Activated CD8-positive, alpha-beta memory T cell treated with anti-CD3 and anti-CD28 coated beads, Interleukin-2, amount 10 ng/mL, durations not matched to agents 7 days and 5 days (primary cell): ENCODE results near the gene MARK3. TPM values are rescaled to one million over a fixed set of nuclear protein-coding genes. Genes with fewer than 3 reads are reported as not detected.

ENCODE experiments used
- ATAC-seq: fragments of 150-1000 bp; cut with Tn5 transposase; one replicate; pipeline ENCODE4 v1.10.0; 2021; ENCODE audit warnings: moderate library complexity
- CTCF ChIA-PET: fragments of 350-600 bp; sonication (Branson Sonifier 250); formaldehyde crosslinking; loops from one replicate; lab custom pipeline; 2021; ENCODE audit warnings: antibody characterized with exemption; lab: Charles Lee
- DNase-seq: peaks from one replicate; pipeline ENCODE4 v3.0.0-alpha.2; 2020
- H3K27ac Mint-ChIP-seq: one replicate; pipeline ENCODE4 v1.8.0; 2021; ENCODE audit warnings: mild to moderate bottlenecking, mixed read lengths
- H3K27me3 Mint-ChIP-seq: one replicate; pipeline ENCODE4 v1.8.0; 2021; ENCODE audit warnings: mixed read lengths
- H3K36me3 Mint-ChIP-seq: one replicate; pipeline ENCODE4 v1.8.0; 2021; ENCODE audit warnings: mild to moderate bottlenecking, mixed read lengths
- H3K4me1 Mint-ChIP-seq: one replicate; pipeline ENCODE4 v1.8.0; 2021; ENCODE audit warnings: mixed read lengths
- H3K4me3 Mint-ChIP-seq: one replicate; pipeline ENCODE4 v1.8.0; 2021; ENCODE audit warnings: mild to moderate bottlenecking, moderate library complexity, mixed read lengths
- H3K9me3 Mint-ChIP-seq: one replicate; pipeline ENCODE4 v1.8.0; 2022; ENCODE audit warnings: low read depth, mixed read lengths
- total RNA-seq, 2 experiments: library from RNA; stranded (reverse); gene quantifications; one replicate each; pipeline ENCODE4 v1.2.3, GENCODE V29; 2021

MARK3 gene
- total RNA-seq, 2 experiments from 2014 or later: 79.9 to 88.5 TPM

GRCh38 chr14:103392106-103392505, 6.9 kb downstream of the MARK3 start:
- ATAC-seq: no peak
- Mint-ChIP-seq H3K27me3 (no peaks in the 10 kb centered on the region), H3K9me3 (no peaks in the 10 kb centered on the region), H3K36me3 (peaks cover 4% of the 10 kb centered on the region), H3K4me1 (peaks cover 64% of the 10 kb centered on the region), H3K27ac (no peak overlapping the region), H3K4me3 (no peak overlapping the region)
- CTCF ChIA-PET: interaction anchor here (0.9 to 5.3 kb wide), 8 partner anchors 13 to 867 kb away, joined by 3 to 68 read pairs (median 4); no protein-coding TSS in a partner anchor
- no peak for DNase-seq

GRCh38 chr14:103392572-103392971, 7.4 kb downstream of the MARK3 start:
- CTCF ChIA-PET: interaction anchor here (0.9 to 5.3 kb wide), 7 partner anchors 7 to 868 kb away, joined by 3 to 68 read pairs (median 4); partner anchors contain the start of gene MARK3
- Mint-ChIP-seq H3K9me3 (no peaks in the 10 kb centered on the region), H3K27ac (no peak overlapping the region), H3K4me1 (peaks cover 61% of the 10 kb centered on the region), H3K36me3 (peaks cover 4% of the 10 kb centered on the region), H3K4me3 (no peak overlapping the region), H3K27me3 (no peaks in the 10 kb centered on the region)
- DNase-seq (no peak), ATAC-seq (no peak)

DNA sequence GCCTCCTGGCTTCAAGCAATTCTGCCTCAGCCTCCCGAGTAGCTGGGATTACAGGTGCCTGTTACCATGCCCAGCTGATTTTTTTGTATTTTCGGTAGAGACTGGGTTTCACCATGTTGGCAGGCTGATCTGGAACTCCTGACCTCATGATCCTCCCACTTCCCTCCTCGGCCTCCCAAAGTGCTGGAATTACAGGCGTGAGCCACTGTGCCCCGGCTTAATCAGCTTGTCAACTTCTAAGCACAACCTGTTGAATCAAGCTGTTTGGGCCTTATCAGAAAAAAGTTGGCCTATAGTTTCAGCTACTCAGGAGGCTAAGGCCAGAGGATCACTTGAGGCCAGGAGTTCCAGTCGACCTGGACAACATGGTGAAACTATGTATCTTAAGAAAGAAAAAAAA, 7.9 kb downstream of the MARK3 start:
- ATAC-seq (no peak), DNase-seq (no peak)
- Mint-ChIP-seq H3K4me1 (peaks cover 61% of the 10 kb centered on the region), H3K36me3 (peaks cover 5% of the 10 kb centered on the region), H3K4me3 (no peak overlapping the region), H3K9me3 (no peaks in the 10 kb centered on the region), H3K27me3 (no peaks in the 10 kb centered on the region), H3K27ac (no peak overlapping the region)
- CTCF ChIA-PET: interaction anchor here (0.7 to 5.3 kb wide), 6 partner anchors 8 to 868 kb away, joined by 3 to 68 read pairs (median 4); partner anchors contain the start of gene MARK3

DNA sequence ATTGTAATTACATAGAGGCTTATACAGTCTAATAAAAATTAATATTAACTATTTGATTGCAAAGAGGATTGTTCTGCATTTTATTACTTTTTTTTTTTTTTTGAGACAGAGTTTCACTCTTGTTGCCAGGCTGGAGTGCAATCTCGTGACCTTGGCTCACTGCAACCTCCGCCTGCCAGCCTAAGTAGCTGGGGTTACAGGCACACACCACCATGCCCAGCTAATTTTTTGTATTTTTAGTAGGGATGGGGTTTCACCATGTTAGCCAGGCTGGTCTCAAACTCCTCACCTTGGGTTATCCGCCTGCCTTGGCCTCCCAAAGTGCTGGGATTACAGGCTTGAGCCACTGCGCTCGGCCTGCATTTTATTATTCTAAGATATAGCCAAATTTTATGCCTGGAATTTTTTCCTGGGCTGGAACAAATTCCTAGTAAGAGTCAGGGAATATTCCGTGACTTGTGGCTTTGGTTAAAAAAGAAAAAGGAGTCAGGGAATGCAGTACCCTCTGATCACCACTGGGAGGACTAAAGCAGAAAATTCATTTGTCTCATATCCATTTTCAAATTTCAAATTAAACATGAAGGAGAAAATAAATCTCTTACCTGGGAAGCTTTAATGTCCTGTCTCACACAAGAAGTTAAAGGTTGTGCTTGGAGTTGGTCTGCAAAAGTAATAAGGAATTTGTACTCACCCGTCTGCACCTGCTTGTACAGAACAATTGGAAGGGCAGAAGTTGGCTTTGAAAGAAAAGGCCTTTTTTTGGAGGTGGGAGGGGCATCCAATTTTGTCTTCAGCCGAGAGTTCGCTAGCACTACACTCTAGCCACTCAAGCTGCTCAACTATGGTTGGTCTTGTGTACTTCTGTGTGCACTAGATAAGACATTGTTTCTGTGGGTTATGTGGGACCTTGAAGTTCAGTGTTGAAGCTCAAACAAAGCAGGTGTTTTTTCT, 8.7 kb downstream of the MARK3 start:
- peaks cover 59% of the 10 kb centered on the region for H3K4me1 Mint-ChIP-seq
- no peaks in the 10 kb centered on the region for H3K27me3 Mint-ChIP-seq
- ATAC-seq (no peak), DNase-seq (no peak)
- H3K27ac Mint-ChIP-seq: no peak overlapping the region
- no peaks in the 10 kb centered on the region for H3K9me3 Mint-ChIP-seq
- H3K4me3 Mint-ChIP-seq: no peak overlapping the region
- H3K36me3 Mint-ChIP-seq: peaks cover 7% of the 10 kb centered on the region
- CTCF ChIA-PET: interaction anchor here (0.7 to 5.3 kb wide), 11 partner anchors 9 to 869 kb away, joined by 3 to 68 read pairs (median 4); partner anchors contain the start of gene MARK3

DNA sequence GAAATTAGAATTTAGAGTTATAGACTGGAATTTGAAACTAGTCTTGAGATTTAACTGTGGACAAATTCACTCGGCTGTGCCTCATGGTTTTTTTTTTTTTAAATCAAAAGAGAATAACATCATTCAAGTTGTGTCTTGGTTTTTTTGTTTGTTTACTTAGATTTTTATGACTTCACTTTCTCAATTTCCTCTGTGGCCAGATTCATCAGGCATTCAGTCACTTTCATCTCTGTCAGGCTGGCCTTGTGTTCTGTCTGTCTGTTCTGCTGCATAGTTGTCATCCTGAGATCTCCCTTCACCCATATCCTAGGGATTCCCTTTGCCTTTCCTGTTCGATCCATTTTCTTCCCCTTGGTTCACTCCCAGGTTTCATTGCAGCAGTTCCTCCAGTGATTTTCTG, 10.0 kb downstream of the MARK3 start:
- Mint-ChIP-seq H3K27me3 (no peaks in the 10 kb centered on the region), H3K4me3 (no peak overlapping the region), H3K27ac (peak overlapping the region; percentile 3), H3K4me1 (peaks cover 62% of the 10 kb centered on the region), H3K9me3 (no peaks in the 10 kb centered on the region), H3K36me3 (peaks cover 7% of the 10 kb centered on the region)
- no peak for DNase-seq
- ATAC-seq: no peak
- CTCF ChIA-PET: interaction anchor here (1.0 kb wide), 1 partner anchor 9 kb away, joined by 3 read pairs; no protein-coding TSS in a partner anchor

DNA sequence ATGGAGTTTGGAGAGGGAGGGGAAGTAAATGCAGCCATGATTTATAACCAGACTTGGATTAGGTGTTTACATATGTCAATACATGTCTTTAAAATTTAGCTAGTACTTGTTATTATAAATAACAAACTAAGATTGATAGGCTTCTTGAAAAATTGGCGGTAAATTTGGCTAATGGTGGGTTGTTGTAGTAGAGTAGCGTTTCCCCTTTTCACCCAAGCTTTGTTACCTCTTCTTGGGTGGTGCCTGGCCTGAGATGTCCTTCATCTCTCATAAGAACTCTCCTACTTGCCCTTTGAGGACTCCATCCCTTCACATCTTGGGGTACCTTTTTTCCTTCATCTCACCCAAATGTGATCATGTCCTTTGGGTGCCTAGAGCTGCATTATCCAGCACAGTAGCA, 11.2 kb downstream of the MARK3 start:
- CTCF ChIA-PET: interaction anchor here (0.9 to 1.0 kb wide), 3 partner anchors 10 to 292 kb away, joined by 3 to 4 read pairs (median 3); no protein-coding TSS in a partner anchor
- peaks cover 66% of the 10 kb centered on the region for H3K4me1 Mint-ChIP-seq
- H3K36me3 Mint-ChIP-seq: peaks cover 7% of the 10 kb centered on the region
- H3K27me3 Mint-ChIP-seq: no peaks in the 10 kb centered on the region
- H3K9me3 Mint-ChIP-seq: no peaks in the 10 kb centered on the region
- ATAC-seq (no peak), DNase-seq (no peak)
- no peak overlapping the region for H3K27ac Mint-ChIP-seq
- H3K4me3 Mint-ChIP-seq: no peak overlapping the region

GRCh38 chr14:103398427-103399195, 13.4 kb downstream of the MARK3 start:
- Mint-ChIP-seq H3K27ac (no peak overlapping the region), H3K4me3 (no peak overlapping the region), H3K4me1 (peaks cover 69% of the 10 kb centered on the region), H3K9me3 (no peaks in the 10 kb centered on the region), H3K36me3 (peaks cover 7% of the 10 kb centered on the region), H3K27me3 (no peaks in the 10 kb centered on the region)
- CTCF ChIA-PET: interaction anchor here (4.0 kb wide), 1 partner anchor 8 kb away, joined by 30 read pairs; no protein-coding TSS in a partner anchor
- ATAC-seq (no peak), DNase-seq (no peak)

DNA sequence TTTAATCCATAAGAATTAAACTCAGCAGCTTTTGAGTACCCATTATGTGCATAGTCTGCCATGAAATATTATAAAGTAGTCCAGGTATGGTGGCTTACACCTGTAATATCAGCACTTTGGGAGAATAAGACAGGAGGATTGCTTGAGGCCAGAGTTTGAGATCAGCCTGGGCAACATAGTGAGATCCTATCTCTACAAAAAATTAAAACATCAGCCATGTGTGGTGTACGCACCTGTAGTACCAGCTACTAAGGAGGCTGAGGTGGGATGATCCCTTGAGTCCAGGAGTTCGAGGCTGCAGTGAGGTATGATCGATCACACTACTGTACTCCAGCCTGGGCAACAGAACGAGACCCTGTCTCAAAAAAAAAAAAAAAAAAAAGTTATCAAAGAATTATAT, 15.3 kb downstream of the MARK3 start:
- H3K27ac Mint-ChIP-seq: peak overlapping the region; percentile 37
- no peaks in the 10 kb centered on the region for H3K9me3 Mint-ChIP-seq
- H3K27me3 Mint-ChIP-seq: no peaks in the 10 kb centered on the region
- ATAC-seq (no peak), DNase-seq (no peak)
- CTCF ChIA-PET: interaction anchor here (0.9 to 4.0 kb wide), 2 partner anchors 10 to 15 kb away, joined by 4 to 30 read pairs; no protein-coding TSS in a partner anchor
- peaks cover 10% of the 10 kb centered on the region for H3K36me3 Mint-ChIP-seq
- H3K4me1 Mint-ChIP-seq: peaks cover 62% of the 10 kb centered on the region
- H3K4me3 Mint-ChIP-seq: no peak overlapping the region

GRCh38 chr14:103401223-103402214, 16.3 kb downstream of the MARK3 start:
- H3K27ac Mint-ChIP-seq: peak overlapping the region; percentile 76

DNA sequence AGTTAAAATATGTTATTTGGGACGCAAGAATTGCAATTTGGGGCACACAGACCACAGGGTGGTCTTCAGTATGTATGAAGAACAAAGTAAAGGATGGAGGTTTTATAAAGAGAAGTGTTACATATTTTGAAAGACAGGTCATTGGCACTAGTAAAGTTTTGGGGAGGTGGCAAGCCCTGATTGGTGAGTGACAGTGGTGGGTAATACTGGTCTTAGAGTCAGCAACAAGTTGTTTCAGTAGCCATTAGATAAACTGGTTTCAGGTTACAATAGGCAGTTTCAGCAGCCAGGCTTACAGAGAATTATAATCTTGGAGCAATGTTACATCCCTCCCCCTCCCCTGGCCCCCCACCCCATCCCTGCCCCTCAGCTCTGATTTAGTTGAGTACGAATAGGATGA, 17.5 kb downstream of the MARK3 start:
- CTCF ChIA-PET: interaction anchor here (0.8 kb wide), 1 partner anchor 1053 kb away, joined by 3 read pairs; no protein-coding TSS in a partner anchor
- ATAC-seq (no peak), DNase-seq (no peak)
- peaks cover 51% of the 10 kb centered on the region for H3K4me1 Mint-ChIP-seq
- no peaks in the 10 kb centered on the region for H3K9me3 Mint-ChIP-seq
- no peaks in the 10 kb centered on the region for H3K27me3 Mint-ChIP-seq
- peaks cover 15% of the 10 kb centered on the region for H3K36me3 Mint-ChIP-seq
- H3K4me3 Mint-ChIP-seq: no peak overlapping the region
- no peak overlapping the region for H3K27ac Mint-ChIP-seq

More at GRCh38 chr14:103401223-103402214, 16.3 kb downstream of the MARK3 start:
- no peak for DNase-seq
- H3K36me3 Mint-ChIP-seq: peaks cover 10% of the 10 kb centered on the region
- H3K4me1 Mint-ChIP-seq: peaks cover 55% of the 10 kb centered on the region
- H3K27me3 Mint-ChIP-seq: no peaks in the 10 kb centered on the region
- ATAC-seq: peak; percentile 77
- H3K9me3 Mint-ChIP-seq: no peaks in the 10 kb centered on the region
- peak overlapping the region; percentile 7 for H3K4me3 Mint-ChIP-seq
- CTCF ChIA-PET: interaction anchor here (4.0 kb wide), 1 partner anchor 11 kb away, joined by 30 read pairs; no protein-coding TSS in a partner anchor

- peak overlapping the region; percentile 33 for H3K27ac Mint-ChIP-seq
- peak overlapping the region; percentile 14 for H3K4me3 Mint-ChIP-seq
- H3K9me3 Mint-ChIP-seq: no peaks in the 10 kb centered on the region
- DNase-seq (no peak), ATAC-seq (no peak)
- CTCF ChIA-PET: interaction anchor here (1.5 kb wide), 1 partner anchor 14 kb away, joined by 7 read pairs; no protein-coding TSS in a partner anchor
- no peaks in the 10 kb centered on the region for H3K27me3 Mint-ChIP-seq
- H3K36me3 Mint-ChIP-seq: peaks cover 12% of the 10 kb centered on the region
- peaks cover 42% of the 10 kb centered on the region for H3K4me1 Mint-ChIP-seq
These were observed 19.1 kb downstream of the MARK3 start for GRCh38 chr14:103404032-103404918.
